ENCODE measurements around the gene MAGEB10.

- no peak for TF ChIP-seq CTCF (IDR thresholded peaks at IDR 0.05 in 2 of 3, conservative IDR thresholded peaks at IDR 0.05 in 1 of 3; ENCODE audit: borderline replicate concordance in 1 of 3, insufficient read depth in 1 of 3, low read depth in 2 of 3, low read length in 2 of 3)
- TF ChIP-seq EZH2phosphoT487 (IDR thresholded peaks at IDR 0.05; ENCODE audit: borderline replicate concordance), result no peak
- no peak for TF ChIP-seq SIN3A (IDR thresholded peaks at IDR 0.05; ENCODE audit: low read depth)
- no peak for TF ChIP-seq JUND (IDR thresholded peaks at IDR 0.05)
- no peak for TF ChIP-seq ZNF274 (IDR thresholded peaks at IDR 0.05; ENCODE audit: low read depth, low read length)
- no peak for TF ChIP-seq REST (IDR thresholded peaks at IDR 0.05; ENCODE audit: low read depth)
- TF ChIP-seq MAX (IDR thresholded peaks at IDR 0.05), result no peak
- no peak for TF ChIP-seq POLR2A (IDR thresholded peaks at IDR 0.05; ENCODE audit: borderline replicate concordance, extremely low read depth, insufficient read depth, insufficient read length)
- no peak for TF ChIP-seq EZH2 (IDR thresholded peaks at IDR 0.05)
- TF ChIP-seq YY1 (IDR thresholded peaks at IDR 0.05; ENCODE audit: extremely low read depth, insufficient replicate concordance, low read depth, low read length), result no peak
Measured at GRCh38 chrX:27767387-27767786, 40.4 kb upstream of the MAGEB10 start.
